H1 (cell line): ENCODE data around the gene SH3PXD2A. TPM values are rescaled to one million over a fixed set of nuclear protein-coding genes. Genes with fewer than 3 reads are reported as not detected.

ENCODE experiments used
- EP300 ChIP-seq, 2 experiments: IDR thresholded peaks; 1 replicate in 1 of 2; 2 replicates in 1 of 2; pipeline ENCODE4 v1.6.1; 2011 to 2012; ENCODE audit warnings: low read depth in 2 of 2, low read length in 2 of 2, mild to moderate bottlenecking in 2 of 2, borderline replicate concordance in 1 of 2, inconsistent platforms in 1 of 2, moderate library complexity in 1 of 2
- POLR2A ChIP-seq, 2 experiments: IDR thresholded peaks; 1 replicate in 1 of 2; 2 replicates in 1 of 2; pipeline ENCODE4 v1.6.1; 2011; ENCODE audit warnings: low read depth in 2 of 2, low read length in 2 of 2, mild to moderate bottlenecking in 2 of 2; ENCODE audit errors: control extremely low read depth in 1 of 2
- polyA plus RNA-seq, 7 experiments: library from polyadenylated mRNA; depleted of rRNA in 3 of 7; stranded (reverse) in 5 of 7; unstranded in 2 of 7; fragments of >200 nt in 5 of 7; fragments of 200-250 nt in 2 of 7; gene quantifications; 1 replicate in 5 of 7; 2 replicates in 1 of 7; 4 replicates in 1 of 7; pipeline versions ENCODE4 v1.2.1 to v1.2.3, GENCODE V29; 2011 to 2013; ENCODE audit warnings: missing spikeins in 2 of 7, mixed read lengths in 2 of 7
- total RNA-seq: library from RNA; stranded (reverse); fragmentation: NEBNext Ultra II Directional; extraction: Animal tissue kit (Norgen Biotek cat#: 25700); gene quantifications from 2 replicates; pipeline ENCODE4 v1.2.1, GENCODE V29; 2021
- TF ChIP-seq, protein P1 (sequence below): IDR thresholded peaks from 2 replicates; pipeline ENCODE4 v1.6.1; 2012; ENCODE audit warnings: inconsistent platforms

The SH3PXD2A gene
- total and polyA plus RNA-seq, 2 of the 8 experiments (the other 6 are each of a cell fraction or from before 2014, with no cell fraction given), result 5.4 to 16.3 TPM

DNA sequence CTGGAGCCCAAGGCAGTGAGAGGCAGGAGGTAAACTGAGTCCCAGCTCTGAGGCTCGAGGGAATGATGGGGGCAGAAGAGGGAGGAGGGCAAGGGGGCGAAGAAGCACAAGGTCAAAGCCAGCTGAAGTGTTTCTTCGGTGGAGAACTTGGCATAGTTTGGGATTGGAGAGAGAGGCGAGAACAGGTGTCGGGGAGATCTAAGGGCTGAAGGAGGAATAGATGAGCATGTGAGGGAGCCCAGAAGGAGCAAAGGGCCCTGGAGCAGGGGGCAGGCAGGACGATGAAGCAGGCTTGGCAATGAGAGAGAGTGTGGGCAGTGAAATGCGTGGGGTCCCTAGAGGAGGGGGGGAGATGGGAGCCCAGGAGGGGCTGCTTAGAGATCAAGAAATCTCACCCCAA is 35.9 kb downstream of the SH3PXD2A start (continued):
- no peak for TF ChIP-seq EP300 (IDR thresholded peaks at IDR 0.05; ENCODE audit: borderline replicate concordance in 1 of 2, low read depth in 2 of 2, low read length in 2 of 2)
- TF ChIP-seq POLR2A (IDR thresholded peaks at IDR 0.05; ENCODE audit: control extremely low read depth in 1 of 2, low read depth in 2 of 2, low read length in 2 of 2), result no peak
- TF ChIP-seq, protein P1, sequence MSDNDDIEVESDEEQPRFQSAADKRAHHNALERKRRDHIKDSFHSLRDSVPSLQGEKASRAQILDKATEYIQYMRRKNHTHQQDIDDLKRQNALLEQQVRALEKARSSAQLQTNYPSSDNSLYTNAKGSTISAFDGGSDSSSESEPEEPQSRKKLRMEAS, result no peak
- TF ChIP-seq, all 59 proteins: peak for 0
